KMS-11 (cell line): ENCODE measurements around the gene RREB1.

Experiments
- H2AFZ ChIP-seq: fragments of 200-600 bp; sonication (generic); 2 replicates; pipeline ENCODE4 v1.6.1; 2016; ENCODE audit warnings: antibody characterized with exemption, mixed run types, low read depth
- H3K27ac ChIP-seq: fragments of 200-600 bp; sonication (generic); 2 replicates; pipeline ENCODE4 v1.6.1; 2016; ENCODE audit warnings: mild to moderate bottlenecking, mixed run types
- H3K27me3 ChIP-seq: fragments of 200-600 bp; sonication (generic); 2 replicates; pipeline ENCODE4 v1.6.1; 2017; ENCODE audit warnings: mild to moderate bottlenecking, low read depth, mixed run types, moderate library complexity; ENCODE audit not compliant: insufficient read depth
- H3K36me3 ChIP-seq: fragments of 200-600 bp; sonication (generic); 2 replicates; pipeline ENCODE4 v1.6.1; 2017; ENCODE audit warnings: mild to moderate bottlenecking, mixed run types; ENCODE audit not compliant: insufficient read depth
- H3K4me1 ChIP-seq: fragments of 200-600 bp; sonication (generic); 2 replicates; pipeline ENCODE4 v1.6.1; 2016; ENCODE audit warnings: mild to moderate bottlenecking, low read depth, mixed run types; ENCODE audit not compliant: poor library complexity, severe bottlenecking
- H3K4me2 ChIP-seq: fragments of 200-600 bp; sonication (generic); 2 replicates; pipeline ENCODE4 v1.7.0; 2016; ENCODE audit warnings: mild to moderate bottlenecking, mixed run types
- H3K4me3 ChIP-seq: fragments of 200-600 bp; sonication (generic); IDR thresholded peaks from 2 replicates; pipeline ENCODE4 v1.6.1; 2017; ENCODE audit warnings: low read depth, low read length, mixed read lengths; ENCODE audit not compliant: insufficient read depth
- H3K79me2 ChIP-seq: fragments of 200-600 bp; sonication (generic); 2 replicates; pipeline ENCODE4 v1.6.1; 2016; ENCODE audit warnings: low read depth, mixed run types; ENCODE audit not compliant: insufficient read depth
- H3K9ac ChIP-seq: fragments of 200-600 bp; sonication (generic); 2 replicates; pipeline ENCODE4 v1.6.1; 2016; ENCODE audit warnings: mild to moderate bottlenecking, mixed run types
- H4K20me1 ChIP-seq: fragments of 200-600 bp; sonication (generic); 2 replicates; pipeline ENCODE4 v1.6.1; 2016; ENCODE audit warnings: mild to moderate bottlenecking, mixed run types; ENCODE audit not compliant: insufficient read depth
- CTCF ChIP-seq: fragments of 200-600 bp; sonication (generic); conservative IDR thresholded peaks from 2 replicates; pipeline ENCODE4 v1.6.1; 2017; ENCODE audit warnings: low read depth, mild to moderate bottlenecking, antibody characterized with exemption, low read length, moderate library complexity, mixed read lengths

Gene RREB1

GRCh38 chr6:7131390-7131789 is 23.6 kb downstream of the RREB1 start:
- no peak for TF ChIP-seq CTCF
- H3K27me3 ChIP-seq, result no peaks in the 10 kb centered on the region
- H3K79me2 ChIP-seq, result peaks cover 76% of the 10 kb centered on the region
- no peaks in the 10 kb centered on the region for H4K20me1 ChIP-seq
- H3K36me3 ChIP-seq, result no peaks in the 10 kb centered on the region
- H2AFZ ChIP-seq, result no peak overlapping the region
- no peak overlapping the region for H3K4me2 ChIP-seq
- no peak overlapping the region for H3K27ac ChIP-seq
- H3K9ac ChIP-seq, result no peak overlapping the region
- H3K4me3 ChIP-seq, result no peak overlapping the region
- peaks cover 49% of the 10 kb centered on the region for H3K4me1 ChIP-seq

- H3K79me2 ChIP-seq, result peaks cover 65% of the 10 kb centered on the region
- no peak for TF ChIP-seq CTCF
- no peaks in the 10 kb centered on the region for H3K36me3 ChIP-seq
- no peak overlapping the region for H3K27ac ChIP-seq
- H3K4me2 ChIP-seq, result no peak overlapping the region
- H3K4me1 ChIP-seq, result peaks cover 60% of the 10 kb centered on the region
- H3K9ac ChIP-seq, result no peak overlapping the region
- H3K27me3 ChIP-seq, result no peaks in the 10 kb centered on the region
- no peak overlapping the region for H2AFZ ChIP-seq
- H3K4me3 ChIP-seq, result no peak overlapping the region
- H4K20me1 ChIP-seq, result no peaks in the 10 kb centered on the region
These were observed 24.8 kb downstream of the RREB1 start for GRCh38 chr6:7132398-7133035.

GRCh38 chr6:7134999-7135745 is 27.4 kb downstream of the RREB1 start:
- Histone ChIP-seq H3K9ac (no peak overlapping the region), H2AFZ (no peak overlapping the region), H3K36me3 (no peaks in the 10 kb centered on the region), H3K79me2 (peaks cover 67% of the 10 kb centered on the region), H3K4me1 (peaks cover 80% of the 10 kb centered on the region), H3K4me3 (no peak overlapping the region), H3K27me3 (no peaks in the 10 kb centered on the region), H3K4me2 (peak overlapping the region; percentile 85), H3K27ac (peak overlapping the region; percentile 79; the same call in 1 of the 2 replicates), H4K20me1 (no peaks in the 10 kb centered on the region)
- TF ChIP-seq CTCF, result no peak

GRCh38 chr6:7135755-7136154 is 28.0 kb downstream of the RREB1 start:
- peak overlapping the region; percentile 85 for H3K4me2 ChIP-seq
- H3K79me2 ChIP-seq, result peaks cover 72% of the 10 kb centered on the region
- H3K4me1 ChIP-seq, result peaks cover 85% of the 10 kb centered on the region
- no peaks in the 10 kb centered on the region for H3K27me3 ChIP-seq
- no peaks in the 10 kb centered on the region for H4K20me1 ChIP-seq
- peak overlapping the region; percentile 79; the same call in 1 of the 2 replicates for H3K27ac ChIP-seq
- no peak overlapping the region for H3K4me3 ChIP-seq
- H2AFZ ChIP-seq, result no peak overlapping the region
- no peak for TF ChIP-seq CTCF
- H3K9ac ChIP-seq, result no peak overlapping the region
- H3K36me3 ChIP-seq, result no peaks in the 10 kb centered on the region
